Activated T-helper 2 cell treated with anti-CD3 and anti-CD28 coated beads, Interferon-gamma antibody, Interleukin-2, Interleukin-4, amounts not matched to agents 10 μg/mL and 5 μg/mL and 100 μg/mL, durations not matched to agents 14 hours and 24 hours and 36 hours (primary cell): Measurements from ENCODE around the gene NRXN3. TPM values are rescaled to one million over a fixed set of nuclear protein-coding genes. Genes with fewer than 3 reads are reported as not detected.

Source experiments
- DNase-seq: peaks from one replicate; pipeline ENCODE4 v3.0.0; 2021; ENCODE audit warnings: low spot score
- H3K27ac Mint-ChIP-seq: one replicate; pipeline ENCODE4 v1.8.0; 2021; ENCODE audit warnings: mixed read lengths
- H3K27me3 Mint-ChIP-seq: one replicate; pipeline ENCODE4 v1.8.0; 2021; ENCODE audit warnings: low read depth, mixed read lengths
- H3K36me3 Mint-ChIP-seq: one replicate; pipeline ENCODE4 v1.8.0; 2021; ENCODE audit warnings: low read depth, mixed read lengths
- H3K4me1 Mint-ChIP-seq: one replicate; pipeline ENCODE4 v1.8.0; 2021; ENCODE audit warnings: low read depth, mixed read lengths
- H3K4me3 Mint-ChIP-seq: one replicate; pipeline ENCODE4 v1.8.0; 2021; ENCODE audit warnings: low read depth, mild to moderate bottlenecking, moderate library complexity, mixed read lengths
- H3K9me3 Mint-ChIP-seq: one replicate; pipeline ENCODE4 v1.8.0; 2021; ENCODE audit warnings: mixed read lengths
- intact Hi-C: fragments of 100-400 bp; cut with micrococcal nuclease; formaldehyde crosslinking; loops from one replicate; pipeline ENCODE4 v1.15.1; 2023
- total RNA-seq: library from RNA; stranded (reverse); gene quantifications from 2 replicates; pipeline ENCODE4 v1.2.3, GENCODE V29; 2022

Gene NRXN3
- total RNA-seq, 1 donor from 2014 or later = not detected

DNA sequence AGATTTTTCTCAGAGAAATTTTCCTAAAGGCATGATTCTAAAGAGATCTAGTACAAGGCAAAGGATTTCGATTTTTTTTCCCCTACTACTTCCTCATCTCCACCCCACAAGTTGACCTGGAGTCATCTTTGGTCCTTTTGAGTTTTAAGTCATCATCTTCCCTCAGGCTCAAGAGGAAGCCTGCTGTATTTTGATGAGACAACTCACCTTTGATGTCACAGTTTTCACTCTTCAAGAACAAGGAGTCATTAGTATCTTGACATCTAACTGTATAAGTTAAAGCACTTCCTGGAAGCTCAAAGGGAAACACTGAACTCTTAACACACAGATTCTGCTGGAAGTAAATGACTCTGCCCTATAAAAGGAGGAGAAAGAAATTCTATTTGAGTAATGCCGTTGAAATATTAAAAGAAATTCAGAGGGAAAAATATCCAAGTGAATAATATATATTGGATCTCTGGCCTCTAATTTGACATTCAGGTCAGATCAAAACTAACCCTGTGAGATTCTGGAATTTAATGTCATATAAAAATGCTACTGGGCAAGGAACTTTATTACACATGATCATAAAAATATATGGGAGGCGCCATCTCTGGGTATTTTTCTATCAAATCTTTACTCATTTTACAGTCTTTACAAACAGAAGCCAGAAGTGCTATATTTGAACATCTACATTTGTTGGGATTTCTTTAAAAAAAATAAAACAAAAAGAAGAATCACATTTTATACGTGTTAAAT lies 435.0 kb downstream of the NRXN3 start:
- intact Hi-C loops = no loop called here
- Mint-ChIP-seq H3K27ac (no peak overlapping the region), H3K36me3 (no peaks in the 10 kb centered on the region), H3K4me3 (no peak overlapping the region), H3K27me3 (no peaks in the 10 kb centered on the region), H3K4me1 (no peaks in the 10 kb centered on the region), H3K9me3 (no peaks in the 10 kb centered on the region)
- DNase-seq = no peak

DNA sequence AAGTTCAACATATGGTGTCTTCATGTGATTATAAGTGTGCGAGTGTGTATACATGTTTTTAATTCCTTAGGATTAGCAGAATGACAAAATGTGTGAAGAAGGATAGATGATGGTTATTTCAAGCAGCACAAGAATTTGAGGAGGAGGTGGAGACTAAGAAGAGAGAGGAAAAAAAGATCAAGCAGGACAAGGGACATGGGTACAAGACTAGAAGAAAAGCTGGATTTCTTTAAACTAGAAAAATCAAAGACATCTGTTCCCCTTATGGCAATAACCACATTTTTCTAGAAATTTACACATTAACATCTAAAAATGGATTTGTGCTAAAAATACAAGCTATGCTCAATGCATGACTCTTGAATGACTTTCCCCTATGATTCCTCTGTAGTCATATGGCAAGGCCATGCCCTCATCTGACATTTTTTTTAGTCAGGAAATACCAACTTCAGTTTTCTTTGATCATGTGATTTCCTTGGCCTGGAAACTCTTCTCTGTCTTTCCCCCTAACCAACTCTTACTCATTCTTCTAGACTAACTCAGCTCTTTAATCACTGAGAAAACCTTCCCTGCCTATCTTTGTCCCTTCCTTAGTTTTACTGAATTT lies 435.8 kb downstream of the NRXN3 start:
- no peaks in the 10 kb centered on the region for H3K27me3 Mint-ChIP-seq
- no peak overlapping the region for H3K27ac Mint-ChIP-seq
- H3K9me3 Mint-ChIP-seq = no peaks in the 10 kb centered on the region
- H3K4me3 Mint-ChIP-seq = no peak overlapping the region
- no peaks in the 10 kb centered on the region for H3K36me3 Mint-ChIP-seq
- DNase-seq = no peak
- H3K4me1 Mint-ChIP-seq = no peaks in the 10 kb centered on the region
- intact Hi-C loops = no loop called here

DNA sequence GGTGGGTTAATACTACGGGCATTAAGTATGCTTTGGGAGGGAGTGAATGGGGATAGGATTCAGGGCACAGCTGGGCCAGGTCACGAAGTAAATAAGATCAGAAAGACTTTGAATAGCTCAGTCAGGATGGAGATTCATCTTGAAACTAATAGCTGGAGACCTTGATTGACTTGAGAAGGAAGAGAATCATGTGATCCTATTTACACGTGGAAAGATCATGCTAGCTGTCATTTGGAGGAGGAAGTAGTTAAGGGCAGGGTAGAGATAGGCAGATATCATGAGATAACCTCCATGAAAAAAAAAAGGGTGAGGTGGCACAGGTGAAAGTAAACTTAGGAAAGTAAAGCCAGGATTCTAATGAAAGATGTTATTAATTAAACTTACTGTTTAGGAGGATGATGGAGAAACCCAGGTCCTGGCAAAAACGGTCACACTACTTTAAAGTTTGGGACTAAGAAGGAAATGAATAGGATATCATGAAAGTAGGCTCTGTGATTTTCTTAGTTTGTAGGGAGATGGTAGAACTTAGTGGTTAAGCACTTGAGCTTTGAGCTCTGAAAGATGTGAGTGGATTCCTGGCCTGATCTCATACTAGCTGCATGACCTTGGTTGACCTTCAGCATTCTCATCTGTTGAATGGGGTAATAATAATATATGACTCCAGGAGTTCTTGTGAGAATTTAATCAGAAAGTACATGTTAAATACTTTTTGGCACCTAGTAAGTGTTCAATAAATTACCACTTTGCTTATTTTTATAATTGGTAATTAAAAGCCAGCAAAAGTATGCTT lies 439.0 kb downstream of the NRXN3 start:
- Mint-ChIP-seq H3K4me3 (no peak overlapping the region), H3K36me3 (no peaks in the 10 kb centered on the region), H3K27ac (no peak overlapping the region), H3K9me3 (no peaks in the 10 kb centered on the region), H3K27me3 (no peaks in the 10 kb centered on the region), H3K4me1 (no peaks in the 10 kb centered on the region)
- intact Hi-C loops = no loop called here
- no peak for DNase-seq

DNA sequence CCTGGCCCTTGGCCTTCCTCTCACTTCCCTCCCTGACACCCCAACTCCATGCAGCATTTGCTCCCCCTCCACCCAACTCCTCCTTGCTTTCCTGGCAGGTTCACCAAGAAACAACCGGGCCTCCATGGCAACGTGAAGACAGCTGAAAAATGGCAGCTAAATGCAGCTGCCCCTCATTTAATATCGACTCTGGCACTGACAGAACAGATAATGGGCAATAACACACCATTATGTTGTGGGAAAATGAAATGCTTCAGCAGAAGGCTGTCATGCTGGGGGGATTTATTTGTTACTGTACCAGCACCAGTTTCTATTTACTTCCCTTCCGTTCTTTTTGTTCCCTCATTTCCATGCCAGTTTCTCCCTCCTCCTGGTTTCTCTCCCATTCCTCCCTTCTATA lies 440.8 kb downstream of the NRXN3 start:
- intact Hi-C loops = no loop called here
- no peak overlapping the region for H3K4me3 Mint-ChIP-seq
- H3K9me3 Mint-ChIP-seq = no peaks in the 10 kb centered on the region
- no peaks in the 10 kb centered on the region for H3K27me3 Mint-ChIP-seq
- no peak for DNase-seq
- H3K4me1 Mint-ChIP-seq = no peaks in the 10 kb centered on the region
- H3K36me3 Mint-ChIP-seq = no peaks in the 10 kb centered on the region
- H3K27ac Mint-ChIP-seq = no peak overlapping the region

DNA sequence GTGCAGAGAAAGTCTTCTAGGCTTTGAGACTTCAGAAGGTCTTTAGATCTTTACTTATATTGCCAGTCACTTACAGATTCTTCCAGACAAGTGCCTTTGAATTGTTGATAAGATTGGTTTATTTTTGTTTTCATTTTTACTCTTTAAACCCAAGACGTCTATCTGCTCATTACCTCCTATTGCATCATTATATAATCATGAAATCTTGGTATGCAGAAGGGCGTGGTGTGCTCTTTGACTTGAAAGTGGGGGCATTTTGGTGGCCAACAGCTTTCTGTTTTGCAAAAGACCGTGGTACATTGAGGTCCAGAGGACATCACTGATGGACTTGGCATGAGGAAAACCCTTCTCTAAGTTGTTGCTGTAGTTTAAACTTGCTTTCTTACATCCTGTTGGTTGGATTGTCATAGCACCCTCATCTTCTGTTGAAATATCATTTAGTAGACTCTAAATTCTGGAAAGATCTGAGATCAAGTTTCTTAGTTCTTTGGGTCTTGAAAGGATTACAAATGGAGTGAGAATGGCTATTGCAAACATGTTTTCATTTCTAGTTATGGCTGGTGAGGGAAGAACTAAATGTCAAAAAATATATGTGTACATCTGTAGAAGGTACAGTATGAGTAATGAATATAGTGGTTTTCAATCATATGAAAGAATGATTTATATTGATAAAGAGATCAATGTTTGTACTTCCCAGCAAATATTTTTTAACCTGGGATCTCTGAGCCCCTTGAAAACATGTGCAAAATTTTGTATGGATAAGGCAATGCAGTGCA lies 441.8 kb downstream of the NRXN3 start:
- Mint-ChIP-seq H3K27me3 (no peaks in the 10 kb centered on the region), H3K4me3 (no peak overlapping the region), H3K36me3 (no peaks in the 10 kb centered on the region), H3K9me3 (no peaks in the 10 kb centered on the region), H3K4me1 (no peaks in the 10 kb centered on the region), H3K27ac (no peak overlapping the region)
- intact Hi-C loops = no loop called here
- DNase-seq = no peak

DNA sequence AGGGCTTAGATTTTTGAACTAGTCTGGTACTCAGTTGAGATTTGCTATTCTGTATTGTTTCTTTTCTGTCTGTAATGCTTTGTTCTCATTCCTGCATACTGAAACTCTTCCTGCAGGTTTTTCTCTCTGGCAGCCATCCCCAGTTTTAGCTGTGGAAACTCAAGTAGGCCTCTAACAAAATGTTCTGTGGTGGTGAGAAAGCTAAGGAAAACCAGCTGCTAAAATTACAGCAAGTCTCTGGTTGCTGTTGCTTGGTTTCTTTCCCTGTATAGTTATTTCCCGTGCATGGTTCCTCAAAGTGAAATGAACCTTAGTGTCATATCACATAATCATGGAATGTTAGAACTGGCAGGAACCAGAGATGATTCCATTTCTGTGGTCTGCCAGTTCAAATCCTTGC lies 442.5 kb downstream of the NRXN3 start:
- intact Hi-C loops = no loop called here
- Mint-ChIP-seq H3K27ac (no peak overlapping the region), H3K4me3 (no peak overlapping the region), H3K36me3 (no peaks in the 10 kb centered on the region), H3K9me3 (no peaks in the 10 kb centered on the region), H3K4me1 (no peaks in the 10 kb centered on the region), H3K27me3 (no peaks in the 10 kb centered on the region)
- DNase-seq = no peak

DNA sequence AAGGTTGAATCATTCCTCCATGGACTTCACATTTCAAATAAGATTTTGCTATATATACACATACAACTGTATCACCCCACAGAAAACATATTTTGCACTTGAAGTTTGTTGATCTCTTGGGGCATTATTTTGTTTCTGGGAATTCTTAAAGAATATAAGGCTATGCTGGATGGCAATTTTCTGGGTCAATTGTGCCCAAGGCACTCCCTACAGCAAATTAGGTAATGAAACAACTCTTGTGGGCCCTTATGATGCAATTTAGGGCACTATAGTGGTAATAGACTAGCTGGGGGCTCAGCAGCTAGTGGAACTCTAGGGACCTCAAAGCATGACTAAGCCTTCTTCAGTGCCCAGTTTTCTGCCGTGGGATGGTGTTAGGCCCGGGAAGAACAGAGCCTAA lies 444.4 kb downstream of the NRXN3 start:
- no peak for DNase-seq
- Mint-ChIP-seq H3K4me1 (no peaks in the 10 kb centered on the region), H3K36me3 (no peaks in the 10 kb centered on the region), H3K27ac (no peak overlapping the region), H3K4me3 (no peak overlapping the region), H3K27me3 (no peaks in the 10 kb centered on the region), H3K9me3 (no peaks in the 10 kb centered on the region)
- intact Hi-C loops = no loop called here

DNA sequence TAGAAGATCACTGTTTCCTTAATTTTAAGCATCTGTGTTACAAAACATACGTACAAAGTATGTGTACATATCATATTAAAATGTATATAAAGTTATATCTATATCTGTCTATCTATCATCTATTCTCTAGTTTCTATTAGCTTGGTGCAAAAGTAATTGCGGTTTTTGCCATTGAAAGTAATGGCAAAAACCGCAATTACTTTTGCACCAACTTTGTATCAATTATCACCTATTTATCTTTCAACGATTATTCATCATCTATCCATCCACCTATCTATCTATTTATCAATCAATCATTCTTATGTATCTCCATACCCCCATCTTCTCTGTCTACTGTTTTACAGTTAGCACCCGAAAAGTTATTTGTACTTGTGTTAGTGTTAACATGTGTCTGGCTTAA lies 447.6 kb downstream of the NRXN3 start:
- Mint-ChIP-seq H3K36me3 (no peaks in the 10 kb centered on the region), H3K27me3 (no peaks in the 10 kb centered on the region), H3K9me3 (no peaks in the 10 kb centered on the region), H3K4me3 (no peak overlapping the region), H3K4me1 (no peaks in the 10 kb centered on the region), H3K27ac (no peak overlapping the region)
- intact Hi-C loops = no loop called here
- no peak for DNase-seq

DNA sequence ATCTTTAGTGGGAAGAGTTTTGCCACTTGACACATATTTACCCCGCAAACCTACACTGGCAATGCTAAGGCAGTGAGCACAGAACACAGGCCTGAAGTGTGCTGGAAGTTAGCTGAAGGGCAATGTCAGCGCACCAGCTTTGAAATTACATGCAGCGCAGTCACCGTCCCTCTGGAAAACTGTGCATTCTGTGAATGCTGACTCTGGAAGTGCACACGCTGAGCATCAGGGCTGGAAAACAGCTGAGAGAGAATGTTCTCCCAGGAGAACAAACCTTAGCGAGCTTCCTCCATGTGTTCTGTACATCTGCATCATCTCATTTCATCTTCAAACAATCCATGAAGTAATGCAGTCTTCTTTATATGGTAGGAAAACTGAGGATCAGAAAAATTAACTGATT lies 448.2 kb downstream of the NRXN3 start:
- Mint-ChIP-seq H3K27ac (no peak overlapping the region), H3K36me3 (no peaks in the 10 kb centered on the region), H3K9me3 (no peaks in the 10 kb centered on the region)

DNA sequence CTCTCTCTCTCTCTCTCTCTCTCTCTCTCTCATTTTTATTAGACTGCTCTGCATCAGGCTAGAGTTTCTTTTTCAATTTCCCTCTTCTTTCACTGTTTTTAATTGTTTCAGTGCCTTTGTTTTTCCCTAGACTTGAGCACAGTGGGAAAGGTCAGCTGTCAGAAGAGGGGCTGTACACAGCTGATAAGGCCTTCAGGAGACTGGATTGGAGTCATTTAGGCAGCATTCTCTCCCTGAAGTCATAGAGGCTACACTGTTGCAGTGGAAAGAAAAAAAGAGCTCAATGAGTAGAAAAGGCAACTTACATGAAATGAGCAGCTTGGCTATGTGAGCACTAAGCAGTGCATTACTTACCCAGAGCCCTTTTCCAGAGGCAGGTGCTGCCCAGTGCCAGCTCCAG lies 456.9 kb downstream of the NRXN3 start:
- H3K4me3 Mint-ChIP-seq = no peak overlapping the region
- DNase-seq = no peak
- intact Hi-C loops = no loop called here
- H3K36me3 Mint-ChIP-seq = no peaks in the 10 kb centered on the region
- H3K27ac Mint-ChIP-seq = no peak overlapping the region
- H3K27me3 Mint-ChIP-seq = no peaks in the 10 kb centered on the region
- no peaks in the 10 kb centered on the region for H3K4me1 Mint-ChIP-seq
- no peaks in the 10 kb centered on the region for H3K9me3 Mint-ChIP-seq

More for the DNA sequence above, 448.2 kb downstream of the NRXN3 start:
- intact Hi-C loops = no loop called here
- Mint-ChIP-seq H3K4me1 (no peaks in the 10 kb centered on the region), H3K4me3 (no peak overlapping the region), H3K27me3 (no peaks in the 10 kb centered on the region)
- DNase-seq = no peak

DNA sequence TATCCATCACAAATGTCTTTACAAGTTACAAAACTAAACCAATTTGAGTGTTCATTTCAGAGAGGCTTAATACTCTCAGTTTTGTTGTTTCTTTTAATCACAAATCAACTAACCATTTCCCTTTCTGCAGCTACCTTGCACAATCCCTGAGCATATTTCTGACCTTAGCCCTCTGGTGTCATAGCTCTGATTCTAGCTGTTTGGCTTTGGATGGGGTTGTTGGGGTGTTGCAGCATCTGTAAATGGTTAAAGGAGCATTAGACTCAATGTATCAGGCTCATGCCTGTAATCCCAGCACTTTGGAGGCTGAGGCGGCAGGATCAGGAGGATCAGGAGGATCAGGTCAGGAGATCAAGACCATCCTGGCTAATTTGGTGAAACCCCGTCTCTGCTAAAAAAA lies 461.4 kb downstream of the NRXN3 start:
- no peak for DNase-seq
- H3K4me3 Mint-ChIP-seq = no peak overlapping the region
- H3K36me3 Mint-ChIP-seq = no peaks in the 10 kb centered on the region
- H3K4me1 Mint-ChIP-seq = no peaks in the 10 kb centered on the region
- H3K27ac Mint-ChIP-seq = no peak overlapping the region
- H3K27me3 Mint-ChIP-seq = no peaks in the 10 kb centered on the region
- intact Hi-C loops = no loop called here
- no peaks in the 10 kb centered on the region for H3K9me3 Mint-ChIP-seq

DNA sequence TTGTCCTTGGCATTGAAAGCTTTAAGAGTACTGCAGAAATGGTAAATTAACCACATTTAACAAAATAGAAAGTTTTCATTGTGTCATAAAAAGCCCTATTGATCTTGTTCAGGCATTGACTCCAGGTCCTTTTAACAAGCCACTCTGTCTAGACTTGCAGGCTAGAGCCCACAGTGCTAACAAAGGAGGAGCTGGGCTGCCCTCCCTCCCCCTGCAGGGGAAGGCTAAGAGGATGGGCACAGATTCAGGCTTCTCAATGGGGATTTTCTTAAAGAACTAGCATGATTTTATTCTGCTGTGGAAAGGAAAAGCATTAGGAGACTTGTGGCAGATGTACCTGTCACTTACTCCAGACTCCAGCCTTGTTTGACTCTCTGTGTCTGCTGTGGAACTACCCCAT lies 463.6 kb downstream of the NRXN3 start:
- no peak for DNase-seq
- no peaks in the 10 kb centered on the region for H3K36me3 Mint-ChIP-seq
- no peak overlapping the region for H3K27ac Mint-ChIP-seq
- no peak overlapping the region for H3K4me3 Mint-ChIP-seq
- intact Hi-C loops = no loop called here
- no peaks in the 10 kb centered on the region for H3K4me1 Mint-ChIP-seq
- no peaks in the 10 kb centered on the region for H3K9me3 Mint-ChIP-seq
- no peaks in the 10 kb centered on the region for H3K27me3 Mint-ChIP-seq

DNA sequence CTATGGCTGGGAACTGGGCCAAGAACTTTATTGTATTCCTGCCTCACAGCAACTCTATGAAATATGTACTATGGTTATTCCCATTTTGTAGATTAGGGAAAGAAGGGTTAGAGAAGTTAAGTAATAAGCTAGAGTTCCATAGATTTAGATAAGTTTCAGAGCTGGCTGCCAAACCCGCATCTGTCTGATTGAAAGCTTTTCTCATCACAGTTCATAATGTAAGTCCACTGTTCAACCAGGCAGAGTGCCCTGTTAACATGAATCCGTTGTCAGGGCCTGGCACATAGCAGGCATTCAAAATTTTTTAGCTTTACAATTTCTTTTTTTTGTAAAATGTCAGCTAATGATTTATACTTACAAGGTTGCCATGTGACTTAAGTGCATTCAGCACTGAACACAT lies 467.3 kb downstream of the NRXN3 start:
- Mint-ChIP-seq H3K36me3 (no peaks in the 10 kb centered on the region), H3K4me3 (no peak overlapping the region), H3K27me3 (no peaks in the 10 kb centered on the region), H3K4me1 (no peaks in the 10 kb centered on the region), H3K27ac (no peak overlapping the region), H3K9me3 (no peaks in the 10 kb centered on the region)
- intact Hi-C loops = no loop called here
- no peak for DNase-seq
